HUES48 (cell line): ENCODE measurements around the gene KCNJ6.

Source experiments
- H3K27ac ChIP-seq: one replicate; pipeline ENCODE4 v1.7.0; 2013; ENCODE audit warnings: low read depth, low read length, inconsistent platforms
- H3K27me3 ChIP-seq: 2 replicates; pipeline ENCODE4 v1.6.1; 2013; ENCODE audit warnings: mild to moderate bottlenecking, low read length; ENCODE audit not compliant: control insufficient read depth, insufficient read depth
- H3K36me3 ChIP-seq: 2 replicates; pipeline ENCODE4 v1.6.1; 2013; ENCODE audit warnings: low read length; ENCODE audit not compliant: control insufficient read depth, insufficient read depth
- H3K4me1 ChIP-seq: 2 replicates; pipeline ENCODE4 v1.6.1; 2013; ENCODE audit warnings: mild to moderate bottlenecking, low read length; ENCODE audit not compliant: control insufficient read depth, insufficient read depth
- H3K4me3 ChIP-seq: 2 replicates; pipeline ENCODE4 v1.5.1; 2013; ENCODE audit warnings: mild to moderate bottlenecking, low read depth, low read length
- H3K9ac ChIP-seq: 2 replicates; pipeline ENCODE4 v1.6.1; 2013; ENCODE audit warnings: mild to moderate bottlenecking, low read depth, low read length, moderate library complexity
- H3K9me3 ChIP-seq: 2 replicates; pipeline ENCODE4 v1.6.1; 2013; ENCODE audit warnings: low read length; ENCODE audit not compliant: control insufficient read depth, insufficient read depth

The KCNJ6 gene

DNA sequence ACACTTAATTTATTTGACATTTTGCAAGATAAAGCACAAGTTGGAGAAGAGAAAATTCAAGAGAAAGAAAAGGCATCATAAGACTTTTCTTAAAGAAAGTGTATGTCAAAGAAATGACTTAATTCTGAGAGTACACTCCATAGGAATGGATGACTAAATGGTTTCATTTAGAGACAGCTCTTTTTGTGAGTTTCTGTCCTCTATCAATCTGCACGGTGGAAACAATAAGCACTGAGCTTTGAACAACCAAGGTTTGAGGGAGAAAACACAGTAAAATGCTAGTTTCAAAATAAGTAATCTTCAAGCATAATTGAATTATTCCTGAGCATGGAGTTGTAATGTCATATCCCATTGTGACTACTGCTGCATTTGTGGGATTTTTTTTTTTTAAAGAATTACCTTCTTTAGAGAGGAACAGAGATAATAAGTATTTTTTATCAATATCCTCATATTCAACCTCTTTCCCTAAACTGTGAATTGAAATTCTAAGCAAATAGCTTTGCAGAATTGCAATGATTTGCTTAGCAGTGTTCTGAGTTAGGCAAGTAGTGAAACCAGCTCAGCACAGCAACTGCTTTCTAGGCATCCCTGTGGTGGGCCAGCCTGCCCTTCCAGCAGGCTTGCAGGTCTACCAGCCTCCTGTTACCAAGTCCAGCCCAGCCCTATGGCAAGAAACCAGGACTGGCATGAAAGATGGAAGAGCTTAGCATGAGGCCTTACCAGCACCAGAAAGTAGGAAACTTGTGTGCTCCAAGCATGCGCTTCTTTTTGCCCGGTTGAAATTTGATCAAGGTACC, 38.2 kb downstream of the KCNJ6 start:
- H3K9ac ChIP-seq = no peak overlapping the region
- H3K4me3 ChIP-seq = no peak overlapping the region
- H3K9me3 ChIP-seq = no peaks in the 10 kb centered on the region
- H3K36me3 ChIP-seq = no peaks in the 10 kb centered on the region
- H3K27ac ChIP-seq = no peak overlapping the region
- peaks cover 4% of the 10 kb centered on the region; the same call in 1 of the 2 replicates for H3K4me1 ChIP-seq
- no peaks in the 10 kb centered on the region for H3K27me3 ChIP-seq

DNA sequence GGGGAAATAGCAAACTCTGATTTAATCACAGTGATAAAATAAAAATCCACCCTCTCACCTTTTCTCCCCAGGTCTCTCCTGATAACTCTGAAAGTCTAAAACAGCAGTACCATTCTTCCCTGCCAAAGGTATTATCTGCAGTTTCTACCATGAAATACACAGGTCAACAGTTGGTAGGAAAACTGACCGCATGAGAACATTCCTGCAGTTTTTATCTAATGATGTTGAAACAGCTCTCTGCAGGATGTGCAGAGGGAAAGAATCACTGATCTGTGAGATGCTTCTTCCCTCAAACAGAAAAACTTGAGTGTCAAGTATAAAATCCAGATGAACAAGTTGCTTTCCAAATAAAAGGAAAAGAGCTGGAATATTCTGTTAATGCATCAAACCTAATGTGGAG, 39.1 kb downstream of the KCNJ6 start:
- no peak overlapping the region for H3K27ac ChIP-seq
- H3K4me1 ChIP-seq = peaks cover 4% of the 10 kb centered on the region; the same call in 1 of the 2 replicates
- H3K9me3 ChIP-seq = no peaks in the 10 kb centered on the region
- H3K9ac ChIP-seq = no peak overlapping the region
- H3K27me3 ChIP-seq = no peaks in the 10 kb centered on the region
- no peaks in the 10 kb centered on the region for H3K36me3 ChIP-seq
- no peak overlapping the region for H3K4me3 ChIP-seq

DNA sequence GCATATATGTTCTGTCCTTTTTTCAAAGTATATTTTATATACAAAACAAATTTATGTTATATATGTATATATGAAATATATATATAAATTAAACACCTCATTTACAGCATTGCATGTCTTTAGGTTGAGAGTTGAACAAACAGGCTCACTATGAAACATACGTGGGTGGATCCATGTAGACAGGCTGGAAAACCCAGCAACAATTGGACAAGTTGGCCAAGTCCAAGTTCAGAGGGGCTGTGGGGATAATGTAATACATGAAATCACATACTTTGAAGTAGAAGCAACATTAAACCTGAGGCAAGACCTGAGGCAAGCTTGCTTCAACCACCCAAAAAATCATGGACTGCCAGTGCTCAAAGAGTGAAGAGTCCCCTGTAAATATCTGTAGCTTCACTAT, 39.7 kb downstream of the KCNJ6 start:
- Histone ChIP-seq H3K27me3 (no peaks in the 10 kb centered on the region), H3K4me3 (no peak overlapping the region), H3K9me3 (no peaks in the 10 kb centered on the region), H3K36me3 (no peaks in the 10 kb centered on the region), H3K27ac (no peak overlapping the region), H3K9ac (no peak overlapping the region), H3K4me1 (peaks cover 4% of the 10 kb centered on the region; the same call in 1 of the 2 replicates)

- no peaks in the 10 kb centered on the region for H3K27me3 ChIP-seq
- no peaks in the 10 kb centered on the region for H3K9me3 ChIP-seq
- no peaks in the 10 kb centered on the region for H3K4me1 ChIP-seq
- no peaks in the 10 kb centered on the region for H3K36me3 ChIP-seq
- H3K4me3 ChIP-seq = no peak overlapping the region
- no peak overlapping the region for H3K27ac ChIP-seq
- H3K9ac ChIP-seq = no peak overlapping the region
Observed at GRCh38 chr21:37874904-37875780, 41.1 kb downstream of the KCNJ6 start.

DNA sequence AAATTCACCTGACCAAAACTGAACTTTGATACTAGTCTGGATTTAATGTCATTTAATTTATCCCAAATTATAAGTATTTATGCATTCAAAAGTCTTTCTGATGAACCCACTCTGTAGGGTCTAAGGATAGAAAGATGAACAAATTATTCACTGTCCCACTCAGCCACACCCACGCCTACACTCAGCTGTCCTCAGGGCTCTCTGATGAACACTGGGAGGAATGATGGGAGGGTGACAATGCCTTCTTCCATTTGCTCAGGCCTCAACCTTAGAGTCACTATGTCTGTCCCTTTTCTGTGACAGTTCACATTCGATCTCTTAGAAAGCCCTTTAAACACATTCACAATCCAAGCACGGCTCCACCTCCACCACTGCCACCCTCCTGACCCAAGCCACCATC, 41.8 kb downstream of the KCNJ6 start:
- Histone ChIP-seq H3K4me3 (no peak overlapping the region), H3K9ac (no peak overlapping the region), H3K27ac (no peak overlapping the region), H3K9me3 (no peaks in the 10 kb centered on the region), H3K4me1 (no peaks in the 10 kb centered on the region), H3K36me3 (no peaks in the 10 kb centered on the region), H3K27me3 (no peaks in the 10 kb centered on the region)

- H3K27ac ChIP-seq = no peak overlapping the region
- H3K4me1 ChIP-seq = no peaks in the 10 kb centered on the region
- no peaks in the 10 kb centered on the region for H3K36me3 ChIP-seq
- no peak overlapping the region for H3K4me3 ChIP-seq
- H3K9ac ChIP-seq = no peak overlapping the region
- H3K9me3 ChIP-seq = no peaks in the 10 kb centered on the region
- no peaks in the 10 kb centered on the region for H3K27me3 ChIP-seq
Observed at GRCh38 chr21:37873655-37874054, 42.6 kb downstream of the KCNJ6 start.

- H3K36me3 ChIP-seq = no peaks in the 10 kb centered on the region
- no peaks in the 10 kb centered on the region for H3K27me3 ChIP-seq
- H3K4me3 ChIP-seq = no peak overlapping the region
- no peak overlapping the region for H3K27ac ChIP-seq
- H3K9ac ChIP-seq = no peak overlapping the region
- H3K4me1 ChIP-seq = no peaks in the 10 kb centered on the region
- no peaks in the 10 kb centered on the region for H3K9me3 ChIP-seq
Observed at GRCh38 chr21:37871121-37871862, 45.0 kb downstream of the KCNJ6 start.

GRCh38 chr21:37870221-37870620, 46.0 kb downstream of the KCNJ6 start:
- Histone ChIP-seq H3K9me3 (no peaks in the 10 kb centered on the region), H3K4me3 (no peak overlapping the region), H3K9ac (no peak overlapping the region), H3K4me1 (no peaks in the 10 kb centered on the region), H3K27me3 (no peaks in the 10 kb centered on the region), H3K27ac (no peak overlapping the region), H3K36me3 (no peaks in the 10 kb centered on the region)

DNA sequence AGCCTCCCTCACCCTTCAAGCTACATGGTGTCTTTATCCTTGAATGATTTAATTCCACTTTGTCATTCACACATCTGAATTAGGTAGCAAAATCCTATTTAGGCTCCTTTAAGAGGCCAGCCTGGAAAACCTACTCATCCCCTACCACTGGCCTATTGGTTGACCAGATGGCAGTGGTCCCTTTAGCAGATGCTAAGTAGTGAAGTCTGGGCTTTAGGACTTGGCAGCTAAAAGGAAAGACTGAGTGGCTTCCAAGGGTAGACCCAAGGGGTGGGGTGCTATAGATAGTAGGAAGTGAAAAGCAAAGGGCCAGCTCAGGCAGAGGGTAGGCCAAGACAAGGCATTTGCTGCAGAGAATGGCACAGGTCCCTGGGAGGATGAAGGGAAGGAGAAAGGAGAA, 46.6 kb downstream of the KCNJ6 start:
- H3K27me3 ChIP-seq = no peaks in the 10 kb centered on the region
- H3K9me3 ChIP-seq = no peaks in the 10 kb centered on the region
- H3K27ac ChIP-seq = no peak overlapping the region
- no peak overlapping the region for H3K4me3 ChIP-seq
- no peak overlapping the region for H3K9ac ChIP-seq
- no peaks in the 10 kb centered on the region for H3K4me1 ChIP-seq
- H3K36me3 ChIP-seq = no peaks in the 10 kb centered on the region

DNA sequence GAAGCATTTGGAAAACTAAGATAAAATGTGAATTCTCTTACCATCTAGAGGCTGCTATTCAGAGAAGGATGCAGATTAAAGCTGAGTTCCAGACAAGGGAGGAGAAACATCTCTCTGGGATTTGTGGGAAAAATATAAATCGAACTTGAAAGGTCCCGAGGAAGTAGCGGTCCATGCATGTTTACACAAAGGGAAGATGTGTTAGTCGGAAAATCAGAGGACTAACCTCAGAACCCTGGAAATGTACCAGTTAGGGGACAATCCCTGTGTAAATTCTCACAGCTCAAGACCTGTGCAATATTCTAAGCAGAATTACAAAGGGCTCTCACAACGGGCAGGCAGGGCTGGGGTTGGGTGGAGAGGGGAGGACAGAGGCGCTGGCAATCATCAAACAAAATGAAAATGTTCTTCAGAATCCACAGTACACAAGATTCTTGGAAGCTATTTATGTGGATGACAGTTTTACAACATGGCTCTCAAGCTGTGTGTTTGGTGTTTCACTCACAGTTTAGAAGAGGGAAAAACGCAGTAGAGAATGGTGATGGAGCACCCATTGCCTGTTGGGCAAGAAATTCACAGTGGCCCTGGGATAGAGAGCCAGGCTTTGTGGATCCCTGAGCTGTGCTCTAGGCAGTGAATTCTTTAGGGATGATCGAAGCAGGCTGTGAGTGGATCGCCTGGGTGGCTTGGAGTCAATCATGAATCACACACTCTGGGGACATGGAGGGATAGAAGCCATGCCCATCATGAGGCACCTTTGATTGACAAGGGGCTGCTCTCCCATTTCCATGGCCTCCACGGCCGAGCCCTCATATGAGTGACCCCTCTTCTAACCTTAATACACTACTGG, 47.6 kb downstream of the KCNJ6 start:
- Histone ChIP-seq H3K27me3 (no peaks in the 10 kb centered on the region), H3K4me1 (no peaks in the 10 kb centered on the region), H3K9me3 (no peaks in the 10 kb centered on the region), H3K4me3 (no peak overlapping the region), H3K36me3 (no peaks in the 10 kb centered on the region), H3K27ac (no peak overlapping the region), H3K9ac (no peak overlapping the region)
